ENCODE data around the gene EMILIN3. TPM values are rescaled to one million over a fixed set of nuclear protein-coding genes. Genes with fewer than 3 reads are reported as not detected.

The EMILIN3 gene
- total and polyA plus RNA-seq, 2 of the 8 experiments (the other 6 are each of a cell fraction or from before 2014, with no cell fraction given): 3.8 to 5.2 TPM

DNA sequence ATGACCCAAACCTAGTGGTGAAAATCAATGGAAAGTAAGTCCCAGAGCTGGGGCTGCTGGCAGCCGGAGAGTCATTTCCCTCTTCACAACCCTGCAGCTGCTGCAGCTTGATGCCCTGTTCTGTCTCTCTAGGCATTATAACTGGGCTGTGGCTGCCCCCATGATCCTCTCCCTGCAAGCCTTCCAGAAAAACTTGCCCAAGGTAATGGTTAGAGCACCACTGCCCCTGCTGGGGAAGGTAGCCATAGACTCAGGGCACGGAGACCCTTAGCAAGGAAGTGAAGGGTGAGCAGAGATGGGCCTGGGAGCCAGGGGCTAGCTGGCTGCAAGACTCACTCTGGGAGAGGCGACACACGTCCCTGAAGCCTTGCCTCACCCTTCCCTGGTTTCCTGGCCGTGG, 14.0 kb downstream of the EMILIN3 start:
- CTCF ChIA-PET (ENCODE audit: partially characterized antibody): interaction anchor here (0.7 to 2.3 kb wide), 16 partner anchors 9 to 180 kb away, joined by 3 to 14 read pairs (median 4); partner anchors contain the start of gene LPIN3
- DNase-seq (ENCODE audit: low read depth in 1 of 2, low spot score in 2 of 2): no peak
- TF ChIP-seq, protein P1, sequence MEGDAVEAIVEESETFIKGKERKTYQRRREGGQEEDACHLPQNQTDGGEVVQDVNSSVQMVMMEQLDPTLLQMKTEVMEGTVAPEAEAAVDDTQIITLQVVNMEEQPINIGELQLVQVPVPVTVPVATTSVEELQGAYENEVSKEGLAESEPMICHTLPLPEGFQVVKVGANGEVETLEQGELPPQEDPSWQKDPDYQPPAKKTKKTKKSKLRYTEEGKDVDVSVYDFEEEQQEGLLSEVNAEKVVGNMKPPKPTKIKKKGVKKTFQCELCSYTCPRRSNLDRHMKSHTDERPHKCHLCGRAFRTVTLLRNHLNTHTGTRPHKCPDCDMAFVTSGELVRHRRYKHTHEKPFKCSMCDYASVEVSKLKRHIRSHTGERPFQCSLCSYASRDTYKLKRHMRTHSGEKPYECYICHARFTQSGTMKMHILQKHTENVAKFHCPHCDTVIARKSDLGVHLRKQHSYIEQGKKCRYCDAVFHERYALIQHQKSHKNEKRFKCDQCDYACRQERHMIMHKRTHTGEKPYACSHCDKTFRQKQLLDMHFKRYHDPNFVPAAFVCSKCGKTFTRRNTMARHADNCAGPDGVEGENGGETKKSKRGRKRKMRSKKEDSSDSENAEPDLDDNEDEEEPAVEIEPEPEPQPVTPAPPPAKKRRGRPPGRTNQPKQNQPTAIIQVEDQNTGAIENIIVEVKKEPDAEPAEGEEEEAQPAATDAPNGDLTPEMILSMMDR (IDR thresholded peaks at IDR 0.05; ENCODE audit: control extremely low read depth in 1 of 3, insufficient read depth in 1 of 3, low read depth in 1 of 3, low read length in 3 of 3): peak in 2 of 3 experiments; percentile 34 to 38; a peak in 2 of 4 replicates
- TF ChIP-seq RAD21 (IDR thresholded peaks at IDR 0.05 in 1 of 2, conservative IDR thresholded peaks at IDR 0.05 in 1 of 2; ENCODE audit: low read depth in 2 of 2, low read length in 2 of 2) (peak; percentile 43 to 44), NANOG (IDR thresholded peaks at IDR 0.05; ENCODE audit: insufficient read depth, low read depth, low read length, poor library complexity, severe bottlenecking) (no peak), GABPA (IDR thresholded peaks at IDR 0.05; ENCODE audit: borderline replicate concordance, insufficient read depth, low read length) (no peak)

More for the DNA sequence above, 14.0 kb downstream of the EMILIN3 start:
- no peak overlapping the region for H3K18ac ChIP-seq (ENCODE audit: extremely low read depth, low read length)
- H3K9me3 ChIP-seq (ENCODE audit: insufficient read depth in 2 of 2, low read depth in 1 of 2, low read length in 1 of 2): no peaks in the 10 kb centered on the region
- WGBS, 2 experiments (ENCODE audit: extremely low coverage in 1 of 2, insufficient coverage in 1 of 2, insufficient read length in 1 of 2, insufficient replicate concordance in 2 of 2, low coverage in 1 of 2, low lambda C conversion rate in 2 of 2, missing lambda C conversion rate in 1 of 2): 78% methylated on average over 5 of the region's 5 CpGs; no CpG with 5 or more reads in 1 of the 2 experiments
- no peak overlapping the region for H3K23ac ChIP-seq (ENCODE audit: insufficient read length)
- H2AFZ ChIP-seq (ENCODE audit: low read length): no peak overlapping the region
- POLR2A ChIA-PET (ENCODE audit: partially characterized antibody): no interaction called here
- no peaks in the 10 kb centered on the region; the same call in 1 of the 2 replicates for H3K23me2 ChIP-seq (ENCODE audit: low read depth, low read length)
- no peak overlapping the region for H2BK20ac ChIP-seq (ENCODE audit: low read length)
- FAIRE-seq: no peak
- peaks cover 0 to 1% of the 10 kb centered on the region in 2 experiments for H4K20me1 ChIP-seq (replicated peaks in 1 of 2; ENCODE audit: control insufficient read depth in 1 of 2, insufficient read depth in 2 of 2, low read length in 2 of 2)
- no peaks in the 10 kb centered on the region for H3K79me1 ChIP-seq (ENCODE audit: low read depth, low read length)
- H3K4ac ChIP-seq (replicated peaks; ENCODE audit: insufficient read length, low read depth, low read length): no peak overlapping the region
- no peak overlapping the region for H3K14ac ChIP-seq (ENCODE audit: insufficient read length)
- H4K5ac ChIP-seq (ENCODE audit: insufficient read length, low read depth, low read length): no peak overlapping the region
- no peak overlapping the region for H3K4me2 ChIP-seq (ENCODE audit: insufficient read depth in 1 of 2, low read depth in 2 of 2, low read length in 2 of 2)
- H4K91ac ChIP-seq (replicated peaks; ENCODE audit: insufficient read length, low read length): no peak overlapping the region
- H3K4me3 ChIP-seq (ENCODE audit: extremely low read depth in 1 of 4, insufficient read depth in 2 of 4, low read depth in 3 of 4, low read length in 4 of 4): no peak overlapping the region
- H3K36me3 ChIP-seq (ENCODE audit: control insufficient read depth in 2 of 4, insufficient read depth in 4 of 4, low read length in 3 of 4): no peaks in the 10 kb centered on the region
- no peak overlapping the region for H2AK5ac ChIP-seq (ENCODE audit: low read depth, low read length)
- no peak overlapping the region for H2BK12ac ChIP-seq (ENCODE audit: low read depth, low read length)
- H3K79me2 ChIP-seq (ENCODE audit: control insufficient read depth in 1 of 2, insufficient read depth in 2 of 2, low read length in 2 of 2): no peaks in the 10 kb centered on the region
- H3K56ac ChIP-seq (replicated peaks; ENCODE audit: insufficient read length, low read depth, low read length): no peak overlapping the region
- no peak overlapping the region for H2BK120ac ChIP-seq (replicated peaks; ENCODE audit: low read depth, low read length)
- no peak overlapping the region for H3K27ac ChIP-seq (ENCODE audit: low read depth, low read length)
- H2BK15ac ChIP-seq (ENCODE audit: low read length): no peak overlapping the region
- no peaks in the 10 kb centered on the region for H3K4me1 ChIP-seq (replicated peaks in 1 of 4; ENCODE audit: control insufficient read depth in 3 of 4, insufficient read depth in 4 of 4, low read length in 3 of 4)
- no peak overlapping the region for H2BK5ac ChIP-seq (ENCODE audit: low read depth, low read length)
- H3K27me3 ChIP-seq (replicated peaks in 1 of 4; ENCODE audit: control insufficient read depth in 3 of 4, extremely low read depth in 1 of 4, insufficient read depth in 3 of 4, low read length in 3 of 4): no peaks in the 10 kb centered on the region
- no peak overlapping the region for H3K9ac ChIP-seq (replicated peaks in 1 of 4; ENCODE audit: extremely low read depth in 1 of 4, low read depth in 3 of 4, low read length in 3 of 4)
- H4K8ac ChIP-seq (ENCODE audit: extremely low read depth, insufficient read depth, low read length): no peak overlapping the region

Data from H1 (cell line).